Epithelial cell of proximal tubule (primary cell): ENCODE results near the gene AIMP2. TPM values are rescaled to one million over a fixed set of nuclear protein-coding genes. Genes with fewer than 3 reads are reported as not detected.

ENCODE experiments used
- DNase-seq: peaks from one replicate; pipeline ENCODE4 v3.0.0-alpha.2; 2011; ENCODE audit warnings: low read depth
- H3K4me3 ChIP-seq: 2 replicates; pipeline ENCODE4 v1.5.1; 2011; ENCODE audit warnings: low read depth, mild to moderate bottlenecking, low read length
- CTCF ChIP-seq: conservative IDR thresholded peaks from 2 replicates; pipeline ENCODE4 v1.5.1; 2012; ENCODE audit warnings: low read depth, mild to moderate bottlenecking, low read length
- total RNA-seq: library from RNA; depleted of rRNA; stranded (reverse); fragments of >200 nt; gene quantifications from 2 replicates; pipeline ENCODE4 v1.2.3, GENCODE V29; 2015

Gene AIMP2
- total RNA-seq, 1 donor from 2014 or later: 113 TPM

- no peak for TF ChIP-seq CTCF
- DNase-seq: no peak
- no peak overlapping the region for H3K4me3 ChIP-seq
Observed at GRCh38 chr7:6023974-6024435, 14.9 kb downstream of the AIMP2 start.

- TF ChIP-seq CTCF: peak; percentile 40
- DNase-seq: no peak
- H3K4me3 ChIP-seq: no peak overlapping the region
Observed at GRCh38 chr7:6026011-6026819, 17.1 kb downstream of the AIMP2 start.

- no peak overlapping the region for H3K4me3 ChIP-seq
- DNase-seq: no peak
- no peak for TF ChIP-seq CTCF
Observed at GRCh38 chr7:6026820-6027311, 17.8 kb downstream of the AIMP2 start.

GRCh38 chr7:6027806-6028365, 18.8 kb downstream of the AIMP2 start:
- TF ChIP-seq CTCF: no peak
- H3K4me3 ChIP-seq: no peak overlapping the region
- DNase-seq: no peak

GRCh38 chr7:6028563-6028962, 19.5 kb downstream of the AIMP2 start:
- no peak overlapping the region for H3K4me3 ChIP-seq
- no peak for DNase-seq
- no peak for TF ChIP-seq CTCF

GRCh38 chr7:6030988-6031387, 21.9 kb downstream of the AIMP2 start, which contains the start of gene ANKRD61:
ANKRD61 (plus strand) TSS chr7:6031376; CDS start chr7:6031376, 0 bp downstream.
- TF ChIP-seq CTCF: no peak
- no peak within 1 kb of the TSS for H3K4me3 ChIP-seq
- DNase-seq: no peak
